C4-2B (cell line): Measurements from ENCODE around the gene LIMS1.
"Not testable (repeated sequence)": the region's sequence is repeated elsewhere in the genome, so short reads cannot be mapped to it uniquely, and the experiment has no call there.

Experiments used
- H3K27ac ChIP-seq: fragments of 450-650 bp; 2 replicates; pipeline ENCODE4 v1.5.1; 2017
- CTCF ChIP-seq: fragments of 450-650 bp; conservative IDR thresholded peaks from 2 replicates; pipeline ENCODE4 v1.5.1; 2017; ENCODE audit warnings: mild to moderate bottlenecking
- ZFX ChIP-seq: fragments of 450-650 bp; IDR thresholded peaks from 2 replicates; pipeline ENCODE4 v1.6.1; 2017

The LIMS1 gene

GRCh38 chr2:108634576-108635160 lies 100.4 kb downstream of the LIMS1 start:
- no peak for TF ChIP-seq ZFX
- peak overlapping the region; percentile 84 for H3K27ac ChIP-seq

- peak overlapping the region; percentile 84 for H3K27ac ChIP-seq
- TF ChIP-seq ZFX (no peak), CTCF (no peak)
Observed at GRCh38 chr2:108635630-108636354, 101.5 kb downstream of the LIMS1 start.

GRCh38 chr2:108637304-108637669 lies 103.0 kb downstream of the LIMS1 start:
- no peak overlapping the region for H3K27ac ChIP-seq
- no peak for TF ChIP-seq ZFX
- TF ChIP-seq CTCF = no peak

GRCh38 chr2:108640731-108641130 lies 106.5 kb downstream of the LIMS1 start:
- no peak overlapping the region for H3K27ac ChIP-seq
- TF ChIP-seq ZFX = no peak

- H3K27ac ChIP-seq = no peak overlapping the region
- no peak for TF ChIP-seq CTCF
- no peak for TF ChIP-seq ZFX
Observed at GRCh38 chr2:108641756-108642155, 107.5 kb downstream of the LIMS1 start.

GRCh38 chr2:108643261-108643849 lies 109.1 kb downstream of the LIMS1 start:
- no peak for TF ChIP-seq ZFX
- no peak for TF ChIP-seq CTCF
- no peak overlapping the region for H3K27ac ChIP-seq

GRCh38 chr2:108643862-108644261 lies 109.6 kb downstream of the LIMS1 start:
- not testable (repeated sequence) for H3K27ac ChIP-seq

- H3K27ac ChIP-seq = not testable (repeated sequence)
Observed at GRCh38 chr2:108644446-108644845, 110.2 kb downstream of the LIMS1 start.

- H3K27ac ChIP-seq = not testable (repeated sequence)
Observed at GRCh38 chr2:108648796-108649195, 114.5 kb downstream of the LIMS1 start.

GRCh38 chr2:108650465-108650864 lies 116.2 kb downstream of the LIMS1 start:
- H3K27ac ChIP-seq = peak overlapping the region; percentile 45

GRCh38 chr2:108651468-108651867 lies 117.2 kb downstream of the LIMS1 start:
- not testable (repeated sequence) for H3K27ac ChIP-seq

GRCh38 chr2:108652187-108652931 lies 118.1 kb downstream of the LIMS1 start:
- not testable (repeated sequence) for H3K27ac ChIP-seq

GRCh38 chr2:108653425-108653824 lies 119.2 kb downstream of the LIMS1 start:
- H3K27ac ChIP-seq = not testable (repeated sequence)

- not testable (repeated sequence) for H3K27ac ChIP-seq
Observed at GRCh38 chr2:108653849-108654248, 119.6 kb downstream of the LIMS1 start.

GRCh38 chr2:108654521-108655125 lies 120.4 kb downstream of the LIMS1 start:
- not testable (repeated sequence) for H3K27ac ChIP-seq
